Measurements from ENCODE around the gene SORBS2.

DNA sequence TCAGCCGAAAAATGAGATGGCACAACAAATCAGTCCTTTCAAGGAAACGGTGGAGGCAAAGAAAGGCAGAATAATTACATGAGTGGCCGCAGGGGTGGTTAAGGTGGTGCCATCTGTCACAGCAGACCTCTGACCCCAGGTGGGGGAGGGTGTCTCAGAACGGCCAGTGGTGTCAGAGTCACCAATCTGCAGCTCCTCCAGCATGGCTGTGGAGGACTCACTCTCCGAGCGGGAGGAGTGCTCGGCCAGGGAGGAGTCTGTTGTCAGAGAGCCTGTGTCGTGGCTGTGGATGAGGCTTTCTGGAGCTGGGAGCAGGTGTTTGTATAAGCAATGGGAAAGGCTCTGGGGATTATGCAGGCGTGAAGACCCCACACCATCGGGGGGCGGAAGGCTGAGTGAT lies 146.3 kb downstream of the SORBS2 start:
- no peak for TF ChIP-seq POLR2A (IDR thresholded peaks at IDR 0.05)
- TF ChIP-seq, protein P1, sequence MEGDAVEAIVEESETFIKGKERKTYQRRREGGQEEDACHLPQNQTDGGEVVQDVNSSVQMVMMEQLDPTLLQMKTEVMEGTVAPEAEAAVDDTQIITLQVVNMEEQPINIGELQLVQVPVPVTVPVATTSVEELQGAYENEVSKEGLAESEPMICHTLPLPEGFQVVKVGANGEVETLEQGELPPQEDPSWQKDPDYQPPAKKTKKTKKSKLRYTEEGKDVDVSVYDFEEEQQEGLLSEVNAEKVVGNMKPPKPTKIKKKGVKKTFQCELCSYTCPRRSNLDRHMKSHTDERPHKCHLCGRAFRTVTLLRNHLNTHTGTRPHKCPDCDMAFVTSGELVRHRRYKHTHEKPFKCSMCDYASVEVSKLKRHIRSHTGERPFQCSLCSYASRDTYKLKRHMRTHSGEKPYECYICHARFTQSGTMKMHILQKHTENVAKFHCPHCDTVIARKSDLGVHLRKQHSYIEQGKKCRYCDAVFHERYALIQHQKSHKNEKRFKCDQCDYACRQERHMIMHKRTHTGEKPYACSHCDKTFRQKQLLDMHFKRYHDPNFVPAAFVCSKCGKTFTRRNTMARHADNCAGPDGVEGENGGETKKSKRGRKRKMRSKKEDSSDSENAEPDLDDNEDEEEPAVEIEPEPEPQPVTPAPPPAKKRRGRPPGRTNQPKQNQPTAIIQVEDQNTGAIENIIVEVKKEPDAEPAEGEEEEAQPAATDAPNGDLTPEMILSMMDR (IDR thresholded peaks at IDR 0.05): no peak
